Skin of body (tissue), 2 donors: Measurements from ENCODE around the gene OPA1. TPM values are rescaled to one million over a fixed set of nuclear protein-coding genes. Genes with fewer than 3 reads are reported as not detected.

Experiments used
- DNase-seq: peaks from one replicate; lab custom pipeline; 2025; lab: John Stamatoyannopoulos, UW
- total RNA-seq: library from RNA; depleted of rRNA; stranded (reverse); fragments of >200 nt; gene quantifications from one replicate; pipeline ENCODE4 v1.2.3, GENCODE V29; 2014

OPA1 gene, protein sequence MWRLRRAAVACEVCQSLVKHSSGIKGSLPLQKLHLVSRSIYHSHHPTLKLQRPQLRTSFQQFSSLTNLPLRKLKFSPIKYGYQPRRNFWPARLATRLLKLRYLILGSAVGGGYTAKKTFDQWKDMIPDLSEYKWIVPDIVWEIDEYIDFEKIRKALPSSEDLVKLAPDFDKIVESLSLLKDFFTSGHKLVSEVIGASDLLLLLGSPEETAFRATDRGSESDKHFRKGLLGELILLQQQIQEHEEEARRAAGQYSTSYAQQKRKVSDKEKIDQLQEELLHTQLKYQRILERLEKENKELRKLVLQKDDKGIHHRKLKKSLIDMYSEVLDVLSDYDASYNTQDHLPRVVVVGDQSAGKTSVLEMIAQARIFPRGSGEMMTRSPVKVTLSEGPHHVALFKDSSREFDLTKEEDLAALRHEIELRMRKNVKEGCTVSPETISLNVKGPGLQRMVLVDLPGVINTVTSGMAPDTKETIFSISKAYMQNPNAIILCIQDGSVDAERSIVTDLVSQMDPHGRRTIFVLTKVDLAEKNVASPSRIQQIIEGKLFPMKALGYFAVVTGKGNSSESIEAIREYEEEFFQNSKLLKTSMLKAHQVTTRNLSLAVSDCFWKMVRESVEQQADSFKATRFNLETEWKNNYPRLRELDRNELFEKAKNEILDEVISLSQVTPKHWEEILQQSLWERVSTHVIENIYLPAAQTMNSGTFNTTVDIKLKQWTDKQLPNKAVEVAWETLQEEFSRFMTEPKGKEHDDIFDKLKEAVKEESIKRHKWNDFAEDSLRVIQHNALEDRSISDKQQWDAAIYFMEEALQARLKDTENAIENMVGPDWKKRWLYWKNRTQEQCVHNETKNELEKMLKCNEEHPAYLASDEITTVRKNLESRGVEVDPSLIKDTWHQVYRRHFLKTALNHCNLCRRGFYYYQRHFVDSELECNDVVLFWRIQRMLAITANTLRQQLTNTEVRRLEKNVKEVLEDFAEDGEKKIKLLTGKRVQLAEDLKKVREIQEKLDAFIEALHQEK
- 58.7 TPM for total RNA-seq

DNA sequence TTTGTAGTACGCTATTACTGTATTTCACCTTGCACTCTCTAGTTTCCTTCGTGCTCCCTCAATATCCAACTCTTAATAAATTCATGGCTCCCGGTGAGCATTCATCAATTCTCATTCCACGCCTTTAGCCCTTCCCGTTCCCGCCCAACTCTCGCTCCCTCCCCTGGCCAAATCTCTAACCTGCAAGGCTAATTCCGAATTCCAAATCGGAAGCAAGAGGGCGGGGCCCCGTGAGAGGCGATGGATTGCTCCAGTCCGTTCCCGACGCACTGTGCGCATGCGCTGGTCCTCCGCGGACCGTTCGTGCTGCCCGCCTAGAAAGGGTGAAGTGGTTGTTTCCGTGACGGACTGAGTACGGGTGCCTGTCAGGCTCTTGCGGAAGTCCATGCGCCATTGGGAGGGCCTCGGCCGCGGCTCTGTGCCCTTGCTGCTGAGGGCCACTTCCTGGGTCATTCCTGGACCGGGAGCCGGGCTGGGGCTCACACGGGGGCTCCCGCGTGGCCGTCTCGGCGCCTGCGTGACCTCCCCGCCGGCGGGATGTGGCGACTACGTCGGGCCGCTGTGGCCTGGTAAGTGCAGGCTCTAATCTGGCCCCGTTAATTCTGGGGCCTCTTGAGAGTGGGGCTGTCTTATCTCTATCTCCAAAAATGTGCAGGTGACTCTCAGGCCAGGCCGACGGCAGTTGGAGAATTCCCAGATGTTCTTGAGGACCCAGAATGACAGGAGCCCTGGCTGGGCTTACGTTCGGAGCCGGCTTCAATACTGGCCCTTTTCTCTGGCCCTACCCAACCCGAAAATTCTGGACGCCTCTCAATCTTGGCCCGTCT is at the start of gene OPA1:
OPA1 (plus strand) TSS at position 368 of the 827 bp plus-strand sequence; CDS start at position 538, 170 bp downstream.
- peak; percentile 98 for DNase-seq

DNA sequence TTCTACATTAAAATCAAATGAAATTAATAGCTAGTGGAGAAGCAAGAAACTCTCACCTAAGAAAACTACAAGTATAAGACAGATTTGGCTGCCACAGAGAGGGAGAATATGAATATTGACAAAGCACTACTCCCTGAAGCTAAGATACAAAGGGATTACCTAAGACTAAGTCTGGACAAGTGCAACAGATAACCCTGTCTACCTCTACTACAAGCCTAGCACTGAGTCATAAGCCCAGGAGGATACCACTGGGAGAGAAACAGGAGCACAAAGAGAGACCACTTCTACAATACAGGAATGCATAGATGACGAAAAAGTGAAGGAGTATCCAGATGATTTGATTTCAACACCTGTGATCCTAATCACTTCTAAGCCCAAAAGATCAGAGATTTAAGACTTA is 48.7 kb upstream of the OPA1 start:
- no peak for DNase-seq

DNA sequence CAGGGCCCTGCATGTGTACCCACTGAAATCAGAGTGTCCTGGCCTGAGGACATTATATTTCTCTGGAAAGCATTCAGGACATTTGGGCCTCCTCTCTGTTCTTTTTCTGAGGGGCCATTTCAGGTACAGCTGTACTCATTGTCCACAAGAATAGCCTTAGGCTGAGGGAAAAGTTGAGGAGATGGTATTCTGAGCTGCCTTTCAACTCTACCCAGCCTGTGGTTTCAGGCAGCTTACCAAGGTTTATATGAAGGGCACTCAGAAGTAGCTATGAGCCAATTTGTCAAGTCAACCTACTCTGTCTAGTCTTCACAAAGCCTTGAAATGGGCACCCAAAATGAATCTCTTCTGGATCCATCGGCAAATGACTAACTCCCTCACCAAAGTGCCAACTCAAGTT is 47.7 kb upstream of the OPA1 start:
- DNase-seq, result no peak

DNA sequence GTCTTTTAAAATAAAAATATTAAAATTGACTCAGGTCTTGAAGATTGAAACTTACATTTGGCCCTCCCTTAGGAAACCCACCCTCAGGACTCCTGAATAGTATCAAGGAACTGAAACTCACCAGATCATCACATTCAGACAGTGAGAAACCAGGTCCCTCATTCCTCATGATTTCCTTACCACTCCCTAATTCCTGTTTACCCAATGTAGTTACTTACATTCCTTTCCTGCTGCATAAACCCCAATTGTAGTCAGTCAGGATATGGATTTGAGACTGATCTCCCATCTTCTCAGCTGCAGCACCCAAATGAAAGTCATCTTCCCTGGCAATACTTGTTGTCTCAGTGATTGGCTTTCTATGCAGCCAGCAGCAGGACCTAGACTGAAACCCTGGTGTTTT is 46.9 kb upstream of the OPA1 start:
- DNase-seq, result no peak

DNA sequence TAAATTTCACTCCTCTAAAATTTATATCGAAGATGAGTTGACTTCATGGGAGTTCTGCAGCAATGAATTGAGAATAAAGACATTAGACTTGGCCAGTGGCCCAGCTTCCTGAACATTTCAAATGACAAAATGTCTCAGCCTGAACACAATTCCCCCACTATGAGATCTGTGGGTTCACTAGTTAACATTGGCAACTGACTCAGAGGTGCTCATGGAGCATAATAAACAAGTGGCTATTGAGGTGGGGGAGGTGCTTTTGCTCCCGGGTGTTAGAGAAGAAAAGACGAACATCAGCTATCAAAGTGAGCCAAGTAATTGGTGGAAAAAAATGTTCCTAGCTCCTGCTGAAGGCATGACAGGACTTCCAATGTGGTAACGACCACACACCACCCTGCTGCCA is 44.6 kb upstream of the OPA1 start:
- no peak for DNase-seq

DNA sequence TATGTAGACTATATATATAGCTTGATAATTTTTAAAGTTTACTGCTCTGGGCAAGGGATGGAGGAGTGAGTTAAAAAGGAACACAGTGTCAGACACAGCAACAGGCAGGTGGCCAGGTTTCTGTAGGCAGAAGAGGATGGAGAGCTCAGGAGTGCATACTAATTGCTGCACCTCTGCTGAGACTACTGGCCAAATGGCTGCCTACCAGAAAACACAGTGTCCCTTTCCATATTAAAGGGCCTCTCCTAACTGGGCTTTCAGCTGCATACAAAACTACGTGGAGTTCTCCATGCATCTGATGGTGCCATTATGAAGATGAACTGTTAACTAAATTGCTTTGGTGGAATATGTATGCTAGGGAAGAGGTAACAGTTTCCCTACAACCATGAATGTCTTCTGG is 40.1 kb upstream of the OPA1 start:
- DNase-seq, result no peak

DNA sequence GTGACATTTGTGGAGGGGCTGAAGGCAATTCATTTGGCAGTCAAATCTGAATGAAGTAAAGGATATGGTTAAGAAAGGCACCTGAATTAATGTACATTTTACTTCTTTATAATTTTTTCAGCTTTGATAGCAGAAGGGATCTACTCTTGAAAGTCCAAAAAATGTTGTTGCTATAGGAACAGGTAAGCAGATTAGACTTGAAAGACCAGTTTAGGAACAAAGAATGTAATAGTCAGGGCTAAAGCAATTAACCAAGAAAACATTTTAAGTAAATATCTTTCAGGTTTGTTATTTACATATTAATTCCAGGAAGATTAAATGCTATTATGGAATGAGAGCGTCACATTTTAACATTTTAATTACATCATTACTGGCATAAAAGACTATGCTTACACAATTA is 39.4 kb upstream of the OPA1 start:
- DNase-seq, result no peak

DNA sequence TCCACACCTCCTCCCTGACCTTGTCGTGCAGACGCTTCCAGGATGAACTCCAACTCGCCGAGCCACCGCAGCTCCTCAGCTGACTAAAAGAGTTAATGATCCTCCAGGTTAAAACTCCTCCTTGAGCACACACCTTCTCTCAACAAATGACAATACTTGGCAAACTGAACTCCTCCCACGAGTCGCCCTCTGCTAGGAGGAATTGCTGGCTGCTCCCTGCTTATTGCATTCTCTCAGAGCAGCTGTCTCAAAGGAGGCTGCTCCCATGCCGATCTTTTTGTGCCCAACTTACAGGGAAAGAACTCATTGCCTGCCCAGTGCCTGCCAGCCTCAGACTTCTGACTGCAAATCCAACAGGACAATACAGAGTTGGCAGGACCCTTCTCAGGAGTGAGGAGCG is 38.2 kb upstream of the OPA1 start, which contains the start of gene ATP13A4:
ATP13A4 (minus strand) TSS at position 85 of the 400 bp plus-strand sequence. CDS start 96 bp downstream, outside the sequence.
- no peak for DNase-seq

DNA sequence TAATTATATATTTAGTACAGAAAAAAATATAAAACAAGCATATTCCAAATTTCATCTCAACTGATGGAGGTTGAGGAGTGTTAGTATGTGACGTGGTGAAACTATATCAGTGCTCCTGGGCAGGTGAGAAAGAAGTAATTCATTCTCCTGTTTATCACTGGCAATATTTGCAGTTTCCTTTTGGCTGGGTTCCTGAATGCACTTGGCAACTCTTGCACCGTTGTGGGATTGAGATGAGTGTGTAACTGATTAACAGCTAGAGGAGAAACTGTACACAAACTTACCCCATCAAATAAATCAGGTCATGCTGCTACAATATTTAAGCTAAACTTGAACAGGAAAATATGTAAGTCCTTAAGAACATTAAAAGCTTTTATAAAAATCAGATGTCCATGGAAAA is 36.2 kb upstream of the OPA1 start:
- no peak for DNase-seq

DNA sequence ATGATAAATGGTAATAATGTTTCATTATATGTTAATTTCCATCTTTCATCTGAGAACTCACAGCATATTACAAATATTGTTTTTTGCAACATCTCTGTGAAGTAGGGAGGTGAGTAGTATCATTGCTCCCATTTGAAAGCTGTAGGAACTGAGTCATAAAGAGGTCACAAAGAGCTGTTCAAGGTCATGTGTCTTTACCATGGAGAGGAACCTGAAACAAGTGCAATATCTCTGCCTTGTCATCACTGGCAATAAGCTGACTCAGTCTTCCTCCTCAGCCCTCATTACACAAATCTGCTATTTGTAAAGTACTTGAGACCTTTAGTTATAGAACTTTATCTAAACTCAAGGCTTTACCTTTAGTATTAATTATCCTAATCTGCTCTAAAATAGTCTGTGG is 33.9 kb upstream of the OPA1 start:
- no peak for DNase-seq

DNA sequence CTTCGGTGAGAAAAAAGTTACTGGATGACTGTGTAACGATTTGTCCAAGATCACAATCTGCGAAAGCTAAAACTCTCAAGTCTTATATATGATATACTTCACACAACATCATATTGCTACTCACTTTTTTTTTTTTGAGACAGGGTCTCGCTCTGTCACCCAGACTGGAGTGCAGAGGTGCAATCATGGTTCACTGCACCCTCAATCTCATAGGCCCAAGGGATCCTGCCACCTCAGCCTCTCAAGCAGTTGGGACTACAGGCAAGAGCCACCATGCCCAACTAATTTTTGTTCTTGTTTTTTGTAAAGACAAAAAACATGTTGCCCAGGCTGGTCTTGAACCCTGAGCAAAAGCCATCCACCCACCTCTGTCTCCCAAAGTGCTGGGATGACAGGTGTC is 32.9 kb upstream of the OPA1 start:
- DNase-seq, result no peak

DNA sequence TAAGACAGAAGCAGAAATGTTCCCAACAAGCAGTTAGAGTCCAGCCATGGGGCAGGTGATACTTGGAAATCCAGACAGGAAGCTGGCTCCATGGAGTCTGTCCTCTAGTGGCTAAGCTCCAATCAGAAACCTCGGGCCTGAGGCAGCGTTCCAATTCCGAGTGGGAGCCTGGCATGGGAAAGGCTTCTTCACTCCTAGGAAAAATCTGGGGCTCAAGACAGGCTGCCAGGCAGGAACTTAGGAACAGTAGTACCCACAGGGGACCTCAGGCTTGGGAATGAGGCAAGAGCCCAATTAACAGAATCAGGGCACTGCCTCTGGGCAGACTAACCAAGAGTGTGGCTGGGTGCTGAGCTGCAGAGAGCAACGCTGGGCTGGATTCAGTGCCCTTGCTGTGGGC is 32.1 kb upstream of the OPA1 start:
- DNase-seq, result no peak

DNA sequence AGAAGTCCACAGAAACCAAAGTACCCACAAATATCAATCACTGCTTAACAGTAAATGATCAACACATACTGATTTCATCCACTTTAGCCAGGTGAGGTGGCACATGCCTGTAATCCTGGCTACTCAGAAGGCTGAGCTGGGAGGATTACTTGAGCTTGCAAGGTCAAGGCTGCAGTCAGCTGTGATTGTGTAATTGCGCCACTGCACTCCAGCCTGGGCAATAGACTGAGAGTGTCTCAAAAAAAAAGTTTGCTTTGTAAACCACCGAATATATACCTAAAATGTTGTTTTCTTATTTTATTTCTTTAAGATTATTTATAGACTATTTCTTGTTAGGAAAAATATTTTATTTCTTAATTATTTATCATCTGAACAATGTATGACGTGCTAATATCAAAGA is 29.6 kb upstream of the OPA1 start:
- DNase-seq, result no peak

DNA sequence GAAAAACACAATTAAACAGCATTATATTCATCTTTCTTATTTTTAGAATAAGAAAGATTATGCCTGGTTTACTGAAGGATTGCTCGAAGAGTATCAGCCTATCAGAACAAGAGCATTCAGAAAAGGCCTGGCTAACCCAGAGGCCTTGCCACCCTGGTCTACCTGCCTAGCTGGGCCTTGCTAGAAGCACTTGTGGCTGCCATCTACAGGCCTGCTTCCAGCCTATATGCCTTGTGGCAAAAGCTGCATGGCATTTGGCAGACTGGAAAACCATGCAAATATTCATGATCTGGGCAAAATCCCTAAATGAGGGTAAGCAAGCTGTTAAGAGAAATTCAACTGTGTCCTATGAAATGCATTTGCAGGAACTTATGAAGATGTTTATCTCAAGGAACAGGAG is 29.0 kb upstream of the OPA1 start:
- no peak for DNase-seq

DNA sequence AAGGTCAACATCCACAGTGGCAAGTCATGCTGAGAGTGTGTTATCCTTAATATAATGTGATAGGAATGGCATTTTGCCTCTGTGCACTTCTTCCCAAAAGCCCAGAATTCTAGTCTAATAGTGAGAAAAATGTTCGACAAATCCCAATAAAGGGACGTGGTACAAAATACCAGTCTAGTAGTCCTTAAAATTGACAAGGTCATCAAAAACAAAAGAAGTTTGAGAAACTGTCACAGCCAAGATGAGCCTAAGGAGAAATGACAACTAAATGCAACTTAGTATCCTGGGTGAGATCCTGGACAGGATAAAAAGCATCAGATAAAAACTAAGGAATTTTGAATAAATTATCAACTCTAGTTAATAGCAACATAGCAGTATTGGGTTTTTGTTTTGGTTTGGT is 23.9 kb upstream of the OPA1 start:
- no peak for DNase-seq

DNA sequence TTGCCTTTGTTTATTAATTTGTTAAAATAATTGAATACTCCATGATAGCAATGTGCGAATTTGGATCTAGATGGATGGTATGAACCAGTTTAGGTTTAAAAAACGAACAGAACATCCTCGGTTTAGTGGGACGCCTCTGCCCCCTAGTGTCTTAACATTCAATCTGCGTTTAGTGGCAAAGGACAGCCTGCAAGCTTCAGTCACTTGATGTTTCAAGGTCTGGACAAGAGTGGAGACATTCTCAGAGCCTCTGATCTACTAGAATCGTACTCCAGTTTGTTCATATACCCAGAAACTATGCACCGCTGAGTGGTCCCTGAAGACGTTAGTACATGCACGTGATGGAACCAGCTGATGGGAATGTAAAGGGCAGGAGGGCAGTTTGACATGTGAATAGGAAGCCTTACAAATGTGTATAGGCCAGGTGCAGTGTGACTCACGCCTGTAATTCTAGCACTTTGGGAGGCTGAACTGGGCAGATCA is 20.5 kb upstream of the OPA1 start:
- DNase-seq, result peak; percentile 19

DNA sequence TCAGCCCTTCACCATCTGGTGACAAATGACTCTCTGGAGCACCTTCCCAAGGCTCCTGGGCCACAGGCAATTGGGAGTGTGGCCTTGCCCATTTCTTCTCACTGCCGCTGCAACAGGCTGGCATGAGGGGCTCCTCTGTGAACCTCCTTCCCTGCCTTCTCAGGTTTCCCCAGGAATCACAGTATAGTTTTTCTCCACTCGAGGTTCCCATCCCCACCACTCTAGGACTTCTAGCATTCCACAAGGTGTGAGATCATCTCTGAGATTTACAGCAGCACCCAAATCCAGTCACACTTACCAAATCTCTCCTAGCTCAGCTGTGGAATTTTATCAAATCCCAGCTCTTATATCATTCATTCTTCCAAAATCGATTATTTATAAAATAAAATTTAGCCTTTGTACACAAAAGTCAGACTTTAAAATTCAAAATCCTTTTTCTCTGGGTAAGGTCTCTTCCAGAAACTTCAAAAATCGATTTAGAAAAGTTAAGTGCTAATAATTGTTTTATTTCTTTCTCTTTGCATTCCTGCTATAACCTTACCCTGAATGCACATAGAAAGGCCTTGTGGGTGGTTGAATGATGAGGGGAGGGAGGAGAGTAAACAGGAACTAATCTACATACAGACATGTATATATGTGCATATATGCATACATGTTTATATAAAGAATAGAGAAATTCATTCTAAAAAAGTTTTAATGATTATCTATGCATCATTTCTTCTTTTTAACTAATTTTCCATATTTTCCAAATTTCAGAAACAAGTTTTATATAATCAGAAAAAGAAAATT is 19.4 kb upstream of the OPA1 start:
- no peak for DNase-seq

DNA sequence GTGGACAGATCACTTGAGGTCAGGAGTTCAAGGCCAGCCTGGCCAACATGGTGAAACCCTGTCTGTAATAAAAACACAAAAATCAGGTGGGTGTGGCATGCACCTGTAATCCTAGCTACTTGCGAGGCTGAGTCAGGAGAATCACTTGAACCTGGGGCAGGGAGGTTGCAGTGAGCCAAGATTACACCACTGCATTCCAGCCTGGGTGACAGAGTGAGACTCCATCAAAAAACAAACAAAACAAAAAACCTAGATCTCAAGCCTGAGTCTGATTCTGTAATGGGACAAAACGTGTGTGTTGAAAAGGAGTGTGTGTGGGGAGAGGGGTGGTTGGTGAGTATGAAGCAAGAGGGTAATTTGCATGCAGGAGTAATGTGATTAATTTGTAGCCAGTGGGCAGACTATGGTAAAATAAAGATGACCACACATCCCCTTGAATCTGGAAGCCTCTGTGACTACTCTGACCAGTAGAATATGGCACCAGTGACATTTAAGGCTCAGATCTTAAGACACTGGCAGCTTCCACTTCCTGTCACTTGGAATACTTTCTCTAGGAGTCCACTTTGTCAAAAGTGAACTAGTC is 18.4 kb upstream of the OPA1 start:
- DNase-seq, result no peak

DNA sequence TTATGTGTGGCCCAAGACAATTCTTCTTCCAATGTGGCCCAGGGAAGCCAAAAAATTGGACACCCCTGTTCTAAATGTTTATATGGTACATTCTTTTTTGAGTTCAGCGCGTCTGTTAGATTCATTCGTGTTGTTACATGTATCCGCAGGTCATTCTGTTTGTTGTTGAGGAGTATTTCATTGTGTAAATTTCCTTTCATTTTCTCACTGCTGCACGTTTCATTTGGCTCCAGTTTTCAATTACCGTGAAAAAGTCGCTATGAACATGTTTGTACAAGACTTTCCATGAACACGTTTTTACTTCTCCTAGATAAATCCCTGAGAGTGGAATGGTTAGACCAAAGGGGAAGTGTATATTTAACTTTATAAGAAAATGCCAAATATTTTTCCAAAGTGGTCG is 7.5 kb upstream of the OPA1 start:
- DNase-seq, result no peak

DNA sequence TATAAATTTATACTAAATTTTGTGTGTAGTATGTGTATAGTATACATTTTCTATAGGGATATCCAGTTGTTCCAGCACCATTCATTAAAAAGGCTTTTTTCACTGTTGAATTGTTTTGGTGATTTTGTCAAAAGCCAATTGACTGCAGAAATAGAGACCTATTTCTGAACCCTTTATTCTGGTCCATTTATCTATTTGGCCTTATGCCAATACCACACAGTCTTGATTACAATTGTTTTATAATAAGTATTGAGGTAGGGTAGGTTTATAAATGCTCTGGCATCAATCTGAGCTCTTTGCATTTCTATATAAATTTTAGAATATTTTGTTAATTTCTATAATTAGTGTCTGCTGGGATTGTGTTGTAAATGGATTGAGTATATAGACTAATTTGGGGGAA is 6.5 kb upstream of the OPA1 start:
- DNase-seq, result no peak
